Uterus (tissue), 4 donors: ENCODE measurements around the gene HPS1. TPM values are rescaled to one million over a fixed set of nuclear protein-coding genes. Genes with fewer than 3 reads are reported as not detected.

Experiments
- DNase-seq, 2 donors: peaks; one replicate each; pipeline ENCODE4 v3.0.0-alpha.2; 2019 to 2020
- H3K27ac ChIP-seq, 2 donors: fragments of 200-600 bp; sonication (generic); 1 replicate in 1 of 2; 2 replicates in 1 of 2; pipeline ENCODE4 v1.5.1; 2016 to 2018
- H3K27me3 ChIP-seq, 2 donors: fragments of 200-600 bp; sonication (generic); one replicate each; pipeline ENCODE4 v1.5.1; 2018 to 2019; ENCODE audit warnings: control low read depth in 1 of 2
- H3K36me3 ChIP-seq, 2 donors: fragments of 200-600 bp; sonication (generic); one replicate each; pipeline ENCODE4 v1.5.1; 2019; ENCODE audit warnings: control low read depth in 1 of 2
- H3K4me1 ChIP-seq, 2 donors: fragments of 200-600 bp; sonication (generic); one replicate each; pipeline ENCODE4 v1.5.1; 2018 to 2019; ENCODE audit warnings: control low read depth in 1 of 2
- H3K4me3 ChIP-seq, 2 donors: fragments of 200-600 bp; sonication (generic); 1 replicate in 1 of 2; 2 replicates in 1 of 2; pipeline ENCODE4 v1.5.1; 2018 to 2019; ENCODE audit warnings: mild to moderate bottlenecking in 1 of 2
- H3K9me3 ChIP-seq, 2 donors: fragments of 200-600 bp; sonication (generic); one replicate each; pipeline ENCODE4 v1.5.1; 2019; ENCODE audit warnings: control low read depth in 1 of 2
- POLR2A ChIP-seq, 2 donors: fragments of 450-650 bp; IDR thresholded peaks; one replicate each; pipeline ENCODE4 v1.6.1; 2016; ENCODE audit warnings: antibody characterized with exemption in 2 of 2, mild to moderate bottlenecking in 1 of 2, moderate library complexity in 1 of 2
- intact Hi-C: fragments of 100-400 bp; cut with DNase I; formaldehyde crosslinking; loops from one replicate; pipeline ENCODE4 v1.15.1; 2023; ENCODE audit warnings: low total_unique reads
- total RNA-seq, 4 donors: library from RNA; depleted of rRNA in 3 of 4; stranded (reverse); fragments of >200 nt in 3 of 4; gene quantifications; one replicate each; pipeline versions ENCODE4 v1.1.0 to v1.2.4, GENCODE V29; 2014 to 2023
- TF ChIP-seq, protein P1 (sequence below), 4 experiments: fragments of 200-600 bp in 2 of 4; fragments of 450-650 bp in 2 of 4; sonication (generic) in 2 of 4; IDR thresholded peaks; one replicate each; pipeline ENCODE4 v1.5.1; 2016 to 2019; ENCODE audit warnings: antibody characterized with exemption in 4 of 4, mild to moderate bottlenecking in 2 of 4, moderate library complexity in 1 of 4
- donor health status: DM: yes; HTN: yes; CAD: no.

HPS1 gene
- total RNA-seq, 4 donors from 2014 or later = 16.1 to 60.1 (median 38.8) TPM

GRCh38 chr10:98444314-98445006 lies 2.3 kb downstream of the HPS1 start:
- no peak for DNase-seq
- Histone ChIP-seq H3K4me3 (no peak overlapping the region), H3K9me3 (no peaks in the 10 kb centered on the region), H3K4me1 (no peaks in the 10 kb centered on the region), H3K27me3 (no peaks in the 10 kb centered on the region), H3K27ac (no peak overlapping the region), H3K36me3 (no peaks in the 10 kb centered on the region)
- intact Hi-C loops = no loop called here
- TF ChIP-seq, protein P1, sequence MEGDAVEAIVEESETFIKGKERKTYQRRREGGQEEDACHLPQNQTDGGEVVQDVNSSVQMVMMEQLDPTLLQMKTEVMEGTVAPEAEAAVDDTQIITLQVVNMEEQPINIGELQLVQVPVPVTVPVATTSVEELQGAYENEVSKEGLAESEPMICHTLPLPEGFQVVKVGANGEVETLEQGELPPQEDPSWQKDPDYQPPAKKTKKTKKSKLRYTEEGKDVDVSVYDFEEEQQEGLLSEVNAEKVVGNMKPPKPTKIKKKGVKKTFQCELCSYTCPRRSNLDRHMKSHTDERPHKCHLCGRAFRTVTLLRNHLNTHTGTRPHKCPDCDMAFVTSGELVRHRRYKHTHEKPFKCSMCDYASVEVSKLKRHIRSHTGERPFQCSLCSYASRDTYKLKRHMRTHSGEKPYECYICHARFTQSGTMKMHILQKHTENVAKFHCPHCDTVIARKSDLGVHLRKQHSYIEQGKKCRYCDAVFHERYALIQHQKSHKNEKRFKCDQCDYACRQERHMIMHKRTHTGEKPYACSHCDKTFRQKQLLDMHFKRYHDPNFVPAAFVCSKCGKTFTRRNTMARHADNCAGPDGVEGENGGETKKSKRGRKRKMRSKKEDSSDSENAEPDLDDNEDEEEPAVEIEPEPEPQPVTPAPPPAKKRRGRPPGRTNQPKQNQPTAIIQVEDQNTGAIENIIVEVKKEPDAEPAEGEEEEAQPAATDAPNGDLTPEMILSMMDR (IDR thresholded peaks at IDR 0.05) = no peak
- no peak for TF ChIP-seq POLR2A (IDR thresholded peaks at IDR 0.05)

DNA sequence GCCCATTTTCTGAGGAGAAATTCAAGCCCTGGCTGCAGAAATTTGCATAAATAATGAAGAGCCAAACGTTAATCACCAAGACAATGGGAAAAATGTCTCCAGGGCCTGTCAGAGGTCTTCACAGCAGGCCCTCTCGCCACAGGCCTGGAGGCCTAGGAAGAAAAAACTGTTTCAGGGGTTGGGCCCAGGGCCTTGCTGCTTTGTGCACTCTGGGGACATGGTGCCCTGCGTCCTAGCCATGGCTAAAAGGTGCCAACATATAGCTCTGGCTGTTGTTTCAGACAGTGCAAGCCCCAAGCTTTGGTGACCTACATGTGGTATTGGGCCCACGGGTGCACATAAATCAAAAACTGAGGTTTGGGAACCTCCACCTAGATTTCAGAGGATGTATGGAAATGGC lies 8.0 kb downstream of the HPS1 start:
- TF ChIP-seq POLR2A (IDR thresholded peaks at IDR 0.05) = no peak
- TF ChIP-seq, protein P1 (IDR thresholded peaks at IDR 0.05) = no peak
- no peak overlapping the region for H3K4me3 ChIP-seq
- DNase-seq = no peak
- H3K36me3 ChIP-seq = no peaks in the 10 kb centered on the region
- intact Hi-C loops = no loop called here
- H3K27me3 ChIP-seq = no peaks in the 10 kb centered on the region
- H3K9me3 ChIP-seq = no peaks in the 10 kb centered on the region
- no peaks in the 10 kb centered on the region for H3K4me1 ChIP-seq
- no peak overlapping the region for H3K27ac ChIP-seq

- intact Hi-C loops = no loop called here
- no peaks in the 10 kb centered on the region for H3K36me3 ChIP-seq
- H3K4me1 ChIP-seq = no peaks in the 10 kb centered on the region
- no peaks in the 10 kb centered on the region for H3K9me3 ChIP-seq
- H3K4me3 ChIP-seq = no peak overlapping the region
- no peak for DNase-seq
- H3K27me3 ChIP-seq = no peaks in the 10 kb centered on the region
- no peak overlapping the region for H3K27ac ChIP-seq
- no peak for TF ChIP-seq POLR2A (IDR thresholded peaks at IDR 0.05)
- TF ChIP-seq, protein P1 (IDR thresholded peaks at IDR 0.05) = no peak
These were observed 10.0 kb downstream of the HPS1 start for GRCh38 chr10:98436704-98437103.

DNA sequence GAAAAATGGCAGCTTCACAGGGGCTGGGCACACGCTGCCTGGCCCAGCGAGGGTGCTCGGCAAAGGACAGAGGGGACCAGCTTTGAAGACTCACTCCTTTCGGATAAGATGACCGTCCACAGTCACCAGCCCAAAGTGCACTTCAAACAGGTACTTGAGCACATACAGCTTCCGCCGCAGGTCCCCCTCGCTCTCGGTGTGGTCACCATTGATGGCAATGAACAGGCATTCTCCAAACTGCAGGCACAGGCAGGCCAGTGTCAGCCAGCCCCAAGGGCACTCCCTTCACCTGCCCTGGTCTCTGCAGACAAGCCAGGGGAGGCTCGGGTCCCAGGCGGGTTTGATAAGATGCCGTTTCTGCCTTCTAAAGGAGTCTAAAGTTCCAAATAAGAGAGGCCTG lies 11.6 kb downstream of the HPS1 start:
- H3K4me3 ChIP-seq = no peak overlapping the region
- no peaks in the 10 kb centered on the region for H3K27me3 ChIP-seq
- TF ChIP-seq POLR2A (IDR thresholded peaks at IDR 0.05) = no peak
- TF ChIP-seq, protein P1 (IDR thresholded peaks at IDR 0.05) = no peak
- DNase-seq = no peak
- H3K27ac ChIP-seq = no peak overlapping the region
- no peaks in the 10 kb centered on the region for H3K36me3 ChIP-seq
- intact Hi-C loops = no loop called here
- H3K4me1 ChIP-seq = no peaks in the 10 kb centered on the region
- H3K9me3 ChIP-seq = no peaks in the 10 kb centered on the region

DNA sequence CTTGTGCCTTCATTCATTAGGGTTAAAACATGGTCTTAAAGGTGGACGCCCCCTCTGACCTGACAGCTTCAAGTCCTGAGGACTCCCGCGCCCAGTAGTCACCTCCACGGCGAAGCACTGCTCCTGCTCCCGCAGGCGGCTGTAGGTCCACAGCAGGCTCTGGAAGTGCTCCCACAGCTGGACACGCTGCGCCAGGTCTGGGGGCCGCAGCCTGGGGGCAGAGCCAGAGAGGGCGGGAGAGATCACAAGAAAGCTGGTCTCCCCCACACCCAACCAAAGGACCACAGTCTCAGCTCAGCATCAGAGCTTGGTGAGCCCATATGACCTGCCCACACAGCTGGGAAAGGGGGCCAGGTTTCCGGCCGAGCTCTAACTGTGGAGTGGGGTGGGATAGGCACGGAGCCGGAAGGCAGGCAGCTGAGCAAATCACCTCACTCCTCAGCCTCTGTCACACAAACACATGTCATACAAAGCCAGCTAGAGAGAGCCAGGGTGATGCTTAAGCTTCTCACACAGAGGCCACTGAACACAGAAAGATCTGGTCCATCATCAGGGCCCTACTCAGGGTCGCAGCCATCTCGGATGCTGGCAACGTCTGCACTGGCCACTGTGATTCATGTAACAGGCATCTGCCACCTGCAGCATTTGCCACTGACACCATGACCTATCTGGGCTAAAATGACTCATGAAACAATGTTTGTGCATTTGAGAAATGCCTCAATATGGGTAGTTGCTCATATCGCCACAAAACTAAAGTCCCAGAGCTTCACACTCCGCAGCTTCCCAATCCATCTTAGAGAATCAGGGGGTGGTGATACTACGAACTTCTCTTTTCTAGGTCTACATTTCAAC lies 12.6 kb downstream of the HPS1 start:
- no peaks in the 10 kb centered on the region for H3K9me3 ChIP-seq
- H3K27me3 ChIP-seq = no peaks in the 10 kb centered on the region
- no peak overlapping the region for H3K4me3 ChIP-seq
- TF ChIP-seq, protein P1 (IDR thresholded peaks at IDR 0.05) = no peak
- no peak for TF ChIP-seq POLR2A (IDR thresholded peaks at IDR 0.05)
- no peaks in the 10 kb centered on the region for H3K4me1 ChIP-seq
- DNase-seq = no peak
- H3K27ac ChIP-seq = no peak overlapping the region
- no peaks in the 10 kb centered on the region for H3K36me3 ChIP-seq
- intact Hi-C loops = no loop called here
